ENCODE measurements around the gene BAK1. TPM values are rescaled to one million over a fixed set of nuclear protein-coding genes. Genes with fewer than 3 reads are reported as not detected.
"Not testable (repeated sequence)": the region's sequence is repeated elsewhere in the genome, so short reads cannot be mapped to it uniquely, and the experiment has no call there.

BAK1 gene
- total RNA-seq, 1 donor, result 9.9 TPM

- H3K4me3 ChIP-seq (ENCODE audit: low read depth, low read length), result no peak overlapping the region
- no peak for DNase-seq (ENCODE audit: low read depth)
- TF ChIP-seq CTCF (IDR thresholded peaks at IDR 0.05; ENCODE audit: insufficient read depth, low read length), result no peak
Measured at GRCh38 chr6:33543116-33543515, 37.0 kb downstream of the BAK1 start.

DNA sequence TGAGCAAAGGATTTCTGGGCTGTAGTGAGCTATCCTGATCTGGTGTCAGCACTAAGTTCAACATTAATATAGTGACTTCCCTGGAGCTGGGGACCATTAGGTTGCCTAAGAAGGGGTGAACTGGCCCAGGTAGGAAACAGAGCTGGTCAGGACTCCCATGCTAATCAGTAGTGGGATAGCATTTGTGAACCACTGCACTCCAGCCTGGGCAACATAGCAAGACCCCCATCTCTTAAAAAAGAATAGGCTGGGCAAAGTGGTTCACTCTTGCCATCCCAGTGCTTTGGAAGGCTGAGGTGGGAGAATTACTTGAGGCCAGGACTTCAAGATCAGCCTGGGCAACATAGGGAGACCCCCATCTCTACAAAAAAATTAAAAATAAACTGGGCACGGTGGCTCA, 39.3 kb downstream of the BAK1 start:
- no peak overlapping the region for H3K4me3 ChIP-seq (ENCODE audit: low read depth, low read length)
- DNase-seq (ENCODE audit: low read depth), result no peak
- no peak for TF ChIP-seq CTCF (IDR thresholded peaks at IDR 0.05; ENCODE audit: insufficient read depth, low read length)

DNA sequence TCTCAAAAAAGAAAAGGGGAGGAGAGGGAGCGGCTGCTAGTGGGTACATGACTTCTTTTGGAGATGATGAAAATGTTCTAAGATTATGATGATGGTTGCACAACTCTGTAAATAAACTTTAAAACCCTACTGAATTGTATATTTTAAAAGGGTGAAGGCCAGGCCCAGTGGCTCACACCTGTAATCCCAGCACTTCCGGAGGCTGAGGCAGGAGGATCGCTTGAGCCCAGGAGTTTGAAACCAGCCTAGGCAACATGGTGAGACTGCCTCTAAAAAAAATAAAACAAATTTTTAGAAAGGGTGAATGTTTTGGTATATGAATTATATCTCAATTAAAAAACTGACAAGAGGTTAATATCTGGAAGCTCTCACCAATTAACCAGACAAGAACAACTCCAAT, 45.4 kb downstream of the BAK1 start:
- DNase-seq (ENCODE audit: low read depth), result no peak
- no peak for TF ChIP-seq CTCF (IDR thresholded peaks at IDR 0.05; ENCODE audit: insufficient read depth, low read length)
- H3K4me3 ChIP-seq (ENCODE audit: low read depth, low read length), result no peak overlapping the region

- not testable (repeated sequence) for DNase-seq (ENCODE audit: low read depth); H3K4me3 ChIP-seq (ENCODE audit: low read depth, low read length)
Measured at GRCh38 chr6:33533163-33533869, 46.8 kb downstream of the BAK1 start.

GRCh38 chr6:33532431-33532830, 47.6 kb downstream of the BAK1 start:
- not testable (repeated sequence) for DNase-seq (ENCODE audit: low read depth); H3K4me3 ChIP-seq (ENCODE audit: low read depth, low read length)

- DNase-seq (ENCODE audit: low read depth); H3K4me3 ChIP-seq (ENCODE audit: low read depth, low read length): not testable (repeated sequence)
Measured at GRCh38 chr6:33530617-33531016, 49.5 kb downstream of the BAK1 start.

Small RNA genes within 50 kb of the gene (small RNA-seq; reads per million reads assigned to genes)
- gene RF00017, result not detected

Other genes starting within 250 kb of the BAK1 start
- gene KIFC1, start 188.5 kb downstream of the BAK1 start, total RNA-seq (ENCODE audit: low replicate concordance), result 49.3 TPM in 1 of 2 replicates, not detected in the other
- gene PHF1, start 169.3 kb downstream of the BAK1 start, total RNA-seq (ENCODE audit: low replicate concordance), result 18.9 and 20.9 TPM in 2 replicates
- 106 and 522 TPM in 2 replicates for gene CUTA, start 162.2 kb downstream of the BAK1 start, total RNA-seq (ENCODE audit: low replicate concordance)
- gene SYNGAP1, start 160.2 kb downstream of the BAK1 start, total RNA-seq (ENCODE audit: low replicate concordance), result 3.3 and 7.6 TPM in 2 replicates
- 3.8 and 5.5 TPM in 2 replicates for gene ZBTB9, start 125.7 kb downstream of the BAK1 start, total RNA-seq (ENCODE audit: low replicate concordance)
- gene ITPR3, start 41.0 kb upstream of the BAK1 start, total RNA-seq (ENCODE audit: low replicate concordance), result 13.4 and 91.2 TPM in 2 replicates
- 7.0 and 20.2 TPM in 2 replicates for gene UQCC2, start 131.4 kb upstream of the BAK1 start, total RNA-seq (ENCODE audit: low replicate concordance)
- not detected in 2 replicates for gene IP6K3, start 166.6 kb upstream of the BAK1 start, total RNA-seq (ENCODE audit: low replicate concordance)
- gene LEMD2, start 208.9 kb upstream of the BAK1 start, total RNA-seq (ENCODE audit: low replicate concordance), result 31.2 and 75.3 TPM in 2 replicates
- not detected in 2 replicates for gene MLN, start 223.7 kb upstream of the BAK1 start, total RNA-seq (ENCODE audit: low replicate concordance)